HepG2 (cell line): ENCODE results near the gene SLC22A13.

Source experiments
- CTCF ChIP-seq: sonication (generic); formaldehyde crosslinking; IDR thresholded peaks from 2 replicates; pipeline ENCODE4 v1.5.0; 2020; ENCODE audit warnings: mild to moderate bottlenecking, missing genetic modification reagents, moderate library complexity
- POLR2G ChIP-seq: fragments of 200-400 bp; formaldehyde crosslinking; IDR thresholded peaks from 2 replicates; pipeline ENCODE4 v1.6.1; 2018; ENCODE audit warnings: mild to moderate bottlenecking, low read depth, low read length, moderate library complexity
- SIN3B ChIP-seq: fragments of 150-350 bp; IDR thresholded peaks from 2 replicates; pipeline ENCODE4 v1.6.1; 2014; ENCODE audit warnings: low read length
- ZNF12 ChIP-seq: sonication (generic); formaldehyde crosslinking; IDR thresholded peaks from 2 replicates; pipeline ENCODE4 v1.5.0; 2020; ENCODE audit warnings: missing genetic modification reagents
- ZNF142 ChIP-seq: sonication (generic); formaldehyde crosslinking; IDR thresholded peaks from 2 replicates; pipeline ENCODE4 v1.4.0; 2020; ENCODE audit warnings: missing genetic modification reagents
- ZNF569 ChIP-seq: sonication (generic); formaldehyde crosslinking; IDR thresholded peaks from 2 replicates; pipeline ENCODE4 v1.5.0; 2020; ENCODE audit warnings: mild to moderate bottlenecking, missing genetic modification reagents, moderate library complexity, borderline replicate concordance

- no peak for TF ChIP-seq CTCF (CRISPR knock-in tag)
- no peak for TF ChIP-seq ZNF12 (CRISPR knock-in tag)
- TF ChIP-seq ZNF142 (CRISPR knock-in tag), result no peak
- TF ChIP-seq POLR2G, result no peak
- TF ChIP-seq ZNF569, result no peak
- no peak for TF ChIP-seq SIN3B
These were observed 44.6 kb upstream of the SLC22A13 start for GRCh38 chr3:38221005-38221404.
